Activated CD8-positive, alpha-beta T cell treated with anti-CD3 and anti-CD28 coated beads, Interleukin-2, amount 10 ng/mL, durations not matched to agents 7 days and 5 days (primary cell): ENCODE data around the gene PRPF8. TPM values are rescaled to one million over a fixed set of nuclear protein-coding genes. Genes with fewer than 3 reads are reported as not detected.

Experiments
- ATAC-seq: fragments of 150-1000 bp; cut with Tn5 transposase; one replicate; pipeline ENCODE4 v1.10.0; 2021; ENCODE audit warnings: moderate library complexity
- CTCF ChIA-PET: fragments of 350-600 bp; sonication (Branson Sonifier 250); formaldehyde crosslinking; loops from one replicate; lab custom pipeline; 2021; ENCODE audit warnings: antibody characterized with exemption; lab: Charles Lee
- POLR2A ChIA-PET: fragments of 350-600 bp; sonication (Branson Sonifier 250); formaldehyde crosslinking; loops from one replicate; lab custom pipeline; 2021; ENCODE audit warnings: antibody characterized with exemption; lab: Charles Lee
- DNase-seq: peaks from one replicate; pipeline ENCODE4 v3.0.0-alpha.2; 2020
- H3K27ac Mint-ChIP-seq: one replicate; pipeline ENCODE4 v1.8.0; 2021; ENCODE audit warnings: mild to moderate bottlenecking, mixed read lengths
- H3K27me3 Mint-ChIP-seq: one replicate; pipeline ENCODE4 v1.8.0; 2021; ENCODE audit warnings: low read depth, mixed read lengths
- H3K36me3 Mint-ChIP-seq: one replicate; pipeline ENCODE4 v1.8.0; 2021; ENCODE audit warnings: low read depth, mixed read lengths
- H3K4me1 Mint-ChIP-seq: one replicate; pipeline ENCODE4 v1.8.0; 2021; ENCODE audit warnings: low read depth, mixed read lengths
- H3K4me3 Mint-ChIP-seq: one replicate; pipeline ENCODE4 v1.8.0; 2021; ENCODE audit warnings: mild to moderate bottlenecking, mixed read lengths
- H3K9me3 Mint-ChIP-seq: one replicate; pipeline ENCODE4 v1.8.0; 2022; ENCODE audit warnings: mixed read lengths; ENCODE audit not compliant: insufficient read depth
- total RNA-seq, 2 experiments: library from RNA; stranded (reverse); gene quantifications; one replicate each; pipeline ENCODE4 v1.2.3, GENCODE V29; 2021

PRPF8 gene
- total RNA-seq, 2 experiments from 2014 or later: 309 to 321 TPM

DNA sequence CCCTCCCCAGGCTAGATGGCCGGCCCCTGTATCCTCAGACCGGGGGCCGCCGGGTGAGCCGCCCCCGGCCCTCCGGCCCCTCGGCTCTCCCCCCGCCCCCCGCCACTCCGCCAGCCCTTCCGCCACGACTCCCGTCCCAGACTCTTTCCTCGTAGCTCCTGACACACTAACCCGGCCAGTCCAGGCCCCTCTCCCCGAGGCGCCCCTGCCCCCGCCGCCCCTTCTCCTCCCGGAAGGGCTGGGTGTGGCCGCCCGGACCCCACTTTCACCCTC is 31.1 kb upstream of the PRPF8 start:
- no peak for ATAC-seq
- peaks cover 11% of the 10 kb centered on the region for H3K36me3 Mint-ChIP-seq
- H3K4me3 Mint-ChIP-seq: peak overlapping the region; percentile 95
- peaks cover 39% of the 10 kb centered on the region for H3K4me1 Mint-ChIP-seq
- DNase-seq: no peak
- H3K27ac Mint-ChIP-seq: peak overlapping the region; percentile 85
- peaks cover 9% of the 10 kb centered on the region for H3K27me3 Mint-ChIP-seq
- H3K9me3 Mint-ChIP-seq: no peaks in the 10 kb centered on the region
- ChIA-PET CTCF (interaction anchor here (1.0 to 2.3 kb wide), 5 partner anchors 67 to 339 kb away, joined by 3 to 18 read pairs (median 8); partner anchors contain the start of genes HIC1, RILP and SMYD4), POLR2A (interaction anchor here (1.0 to 3.0 kb wide), 3 partner anchors 9 to 114 kb away, joined by 5 to 16 read pairs (median 13); partner anchors contain the start of genes RPA1, SMYD4 and WDR81)

DNA sequence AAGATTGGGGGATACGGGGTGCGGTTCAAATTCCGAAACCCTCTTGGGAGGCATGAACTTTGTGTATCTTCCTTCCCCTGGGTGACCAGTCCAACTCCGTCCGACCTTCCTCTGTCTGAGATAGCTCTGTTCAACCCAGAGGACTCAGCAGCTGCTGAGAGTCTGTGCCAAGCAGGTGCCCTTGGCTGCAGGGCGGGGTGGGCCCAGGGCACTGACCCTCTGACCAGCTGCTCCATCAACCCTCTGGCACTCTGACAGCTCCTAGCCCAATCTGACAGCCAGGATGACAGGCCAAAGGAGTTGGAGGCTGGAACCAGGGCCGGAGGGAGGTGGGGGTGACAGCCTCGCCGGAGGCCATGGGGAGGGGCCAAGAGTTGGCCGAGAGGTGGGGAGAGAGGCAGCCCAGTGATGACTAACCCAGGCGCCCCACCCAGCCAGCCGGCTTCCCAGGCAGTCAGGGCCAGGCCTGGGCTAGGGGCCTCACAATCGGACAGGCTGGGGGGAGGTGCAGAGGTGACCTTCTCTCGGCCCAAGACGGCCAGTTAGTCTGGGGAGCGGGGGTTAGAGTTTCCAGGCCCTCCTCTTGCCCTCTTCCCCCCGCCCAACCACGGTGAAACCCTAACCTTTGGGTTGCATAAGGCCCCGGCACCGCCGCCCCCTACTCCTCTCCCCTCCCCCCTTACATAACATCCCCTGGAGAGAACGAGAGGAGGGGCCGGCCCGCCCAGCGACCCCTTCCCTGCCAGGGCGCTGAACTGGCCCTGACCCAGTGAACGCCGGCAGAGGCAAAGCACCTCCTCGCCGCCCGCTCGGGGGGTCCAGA is 30.5 kb upstream of the PRPF8 start:
- Mint-ChIP-seq H3K36me3 (peaks cover 11% of the 10 kb centered on the region), H3K9me3 (no peaks in the 10 kb centered on the region), H3K4me3 (peak overlapping the region; percentile 95), H3K27ac (peak overlapping the region; percentile 52), H3K4me1 (peaks cover 41% of the 10 kb centered on the region), H3K27me3 (peaks cover 15% of the 10 kb centered on the region)
- no peak for ATAC-seq
- ChIA-PET POLR2A (interaction anchor here (0.7 to 3.0 kb wide), 4 partner anchors 10 to 200 kb away, joined by 3 to 16 read pairs (median 9); partner anchors contain the start of genes RPA1, SMYD4 and WDR81), CTCF (interaction anchor here (1.3 to 2.6 kb wide), 3 partner anchors 46 to 155 kb away, joined by 5 to 16 read pairs (median 10); no protein-coding TSS in a partner anchor)
- DNase-seq: peak; percentile 58

DNA sequence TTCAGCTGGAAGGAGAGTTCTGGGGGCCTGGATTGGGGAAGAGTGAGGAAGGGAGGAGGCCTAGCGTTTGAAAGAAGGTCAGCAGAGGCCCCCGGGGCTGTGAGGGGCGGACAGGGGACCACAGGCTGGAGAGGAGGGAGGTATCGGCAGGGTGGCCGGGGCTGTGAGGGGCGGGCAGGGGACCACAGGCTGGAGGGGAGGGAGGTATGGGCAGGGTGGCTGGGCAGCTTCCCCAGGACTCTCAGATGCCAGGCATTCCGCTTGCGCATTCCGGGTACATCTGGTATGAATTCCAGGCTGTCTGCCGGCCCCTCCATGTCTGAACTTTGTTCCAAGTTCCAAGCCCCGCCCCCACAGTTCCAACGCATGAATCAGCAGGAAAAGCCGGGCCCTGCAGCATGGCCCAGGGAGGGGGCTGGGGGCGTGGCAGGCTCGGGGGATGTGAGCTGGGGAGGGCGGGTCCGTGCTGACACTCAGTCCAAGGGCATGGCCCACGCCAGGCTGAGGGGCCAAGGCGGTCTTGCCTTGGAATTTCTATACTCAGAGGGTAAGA is 29.8 kb upstream of the PRPF8 start:
- no peak for DNase-seq
- H3K36me3 Mint-ChIP-seq: peaks cover 11% of the 10 kb centered on the region
- H3K9me3 Mint-ChIP-seq: no peaks in the 10 kb centered on the region
- ChIA-PET CTCF (interaction anchor here (1.1 to 2.6 kb wide), 2 partner anchors 45 to 109 kb away, joined by 3 to 10 read pairs; no protein-coding TSS in a partner anchor), POLR2A (interaction anchor here (0.6 to 0.7 kb wide), 2 partner anchors 9 to 199 kb away, joined by 3 to 4 read pairs; no protein-coding TSS in a partner anchor)
- no peak overlapping the region for H3K27ac Mint-ChIP-seq
- no peak for ATAC-seq
- peaks cover 15% of the 10 kb centered on the region for H3K27me3 Mint-ChIP-seq
- peaks cover 41% of the 10 kb centered on the region for H3K4me1 Mint-ChIP-seq
- peak overlapping the region; percentile 95 for H3K4me3 Mint-ChIP-seq

DNA sequence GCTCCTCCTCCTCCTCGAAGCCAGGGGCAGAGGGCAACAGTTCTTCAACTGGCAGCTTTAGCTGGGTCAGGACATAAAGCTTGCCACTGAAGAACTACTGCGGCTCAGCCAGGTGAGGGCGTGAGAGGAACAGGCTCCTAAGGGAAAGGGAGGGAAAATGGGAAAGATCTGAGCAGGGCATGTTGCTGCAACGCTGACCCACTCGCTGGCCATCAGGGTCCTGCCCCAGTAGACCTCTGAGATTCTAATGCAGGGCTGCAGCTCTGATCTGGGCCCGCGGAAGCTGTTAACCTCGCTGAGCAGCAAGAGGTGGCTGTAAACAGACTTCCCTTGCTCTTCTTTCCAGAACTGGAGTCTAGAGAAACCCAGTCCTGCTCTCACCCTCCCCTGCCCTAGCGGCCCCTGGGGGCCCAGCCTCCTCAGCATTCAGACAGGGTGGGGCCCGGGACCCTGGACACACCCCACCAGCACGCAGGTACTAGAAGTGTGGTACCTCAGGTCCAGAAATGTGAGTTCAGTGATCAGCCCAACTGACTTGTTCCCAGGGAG is 29.3 kb upstream of the PRPF8 start:
- DNase-seq: no peak
- H3K36me3 Mint-ChIP-seq: peaks cover 11% of the 10 kb centered on the region
- ChIA-PET CTCF (interaction anchor here (1.1 to 2.6 kb wide), 4 partner anchors 41 to 157 kb away, joined by 3 to 10 read pairs (median 4); no protein-coding TSS in a partner anchor), POLR2A (interaction anchor here (0.6 kb wide), 1 partner anchor 9 kb away, joined by 4 read pairs; no protein-coding TSS in a partner anchor)
- H3K27ac Mint-ChIP-seq: no peak overlapping the region
- H3K27me3 Mint-ChIP-seq: peaks cover 15% of the 10 kb centered on the region
- H3K9me3 Mint-ChIP-seq: no peaks in the 10 kb centered on the region
- H3K4me1 Mint-ChIP-seq: peaks cover 41% of the 10 kb centered on the region
- ATAC-seq: no peak
- H3K4me3 Mint-ChIP-seq: peak overlapping the region; percentile 34

DNA sequence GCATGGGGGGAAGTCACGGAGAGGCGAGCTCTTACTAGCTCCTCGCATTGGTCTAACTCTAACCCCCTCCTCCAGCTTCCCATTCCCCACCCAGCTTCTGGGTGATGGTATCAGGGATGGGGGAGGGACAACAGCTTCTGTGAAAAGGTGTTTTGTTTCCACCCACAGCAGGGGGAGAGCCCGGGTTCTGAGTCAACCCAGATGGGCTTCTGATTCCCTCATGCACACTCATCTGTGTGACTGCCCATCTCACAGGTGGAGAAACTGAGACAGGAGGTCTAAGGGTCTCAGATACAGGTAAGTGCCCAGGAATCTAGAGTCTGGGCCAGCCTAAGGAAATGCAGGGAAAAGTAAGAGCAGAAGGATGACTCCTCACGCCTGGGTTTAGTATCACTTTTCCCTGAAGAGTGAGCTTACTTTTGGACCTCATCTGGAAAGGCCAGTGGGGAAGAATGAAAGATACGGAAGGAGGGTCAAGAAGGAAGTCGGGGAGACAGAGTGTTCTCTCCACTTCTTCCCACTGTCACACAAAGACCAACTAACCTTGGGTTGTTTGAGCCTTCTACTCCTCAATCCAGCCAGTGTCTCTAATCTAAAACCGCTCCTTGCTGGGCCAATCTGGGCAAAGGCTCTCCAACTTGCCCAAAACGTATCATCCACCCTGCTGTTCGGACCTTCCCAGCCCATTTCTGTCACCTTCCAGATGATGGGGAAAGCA is 28.7 kb upstream of the PRPF8 start:
- peaks cover 11% of the 10 kb centered on the region for H3K36me3 Mint-ChIP-seq
- H3K27ac Mint-ChIP-seq: no peak overlapping the region
- H3K4me3 Mint-ChIP-seq: no peak overlapping the region
- CTCF ChIA-PET: interaction anchor here (0.7 to 2.6 kb wide), 7 partner anchors 8 to 157 kb away, joined by 3 to 10 read pairs (median 3); no protein-coding TSS in a partner anchor
- no peak for DNase-seq
- POLR2A ChIA-PET: no interaction called here
- no peaks in the 10 kb centered on the region for H3K9me3 Mint-ChIP-seq
- peaks cover 18% of the 10 kb centered on the region for H3K27me3 Mint-ChIP-seq
- peaks cover 38% of the 10 kb centered on the region for H3K4me1 Mint-ChIP-seq
- no peak for ATAC-seq

DNA sequence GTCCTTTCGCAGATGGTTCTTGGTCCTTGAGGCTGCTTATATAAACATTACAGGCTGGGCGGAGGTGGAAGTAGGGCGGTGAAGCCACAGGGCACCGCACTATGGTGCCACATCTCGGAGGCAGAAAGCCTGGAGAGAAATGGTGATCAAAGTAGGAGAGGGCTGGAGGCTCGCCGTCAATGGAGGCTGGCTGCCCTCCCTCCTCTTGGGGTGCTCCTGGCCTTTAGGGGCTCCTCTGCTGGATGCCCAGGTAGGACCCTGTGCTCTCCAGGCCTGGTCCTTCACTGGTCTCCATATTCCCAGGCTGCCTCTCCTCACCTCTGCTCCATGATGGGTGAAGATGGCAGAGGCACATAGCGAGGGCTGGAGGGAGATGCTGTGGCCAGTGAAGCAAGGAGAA is 27.6 kb upstream of the PRPF8 start:
- POLR2A ChIA-PET: no interaction called here
- H3K4me1 Mint-ChIP-seq: peaks cover 29% of the 10 kb centered on the region
- ATAC-seq: no peak
- H3K27ac Mint-ChIP-seq: no peak overlapping the region
- H3K27me3 Mint-ChIP-seq: peaks cover 23% of the 10 kb centered on the region
- CTCF ChIA-PET: interaction anchor here (1.0 kb wide), 1 partner anchor 153 kb away, joined by 3 read pairs; no protein-coding TSS in a partner anchor
- no peak overlapping the region for H3K4me3 Mint-ChIP-seq
- no peaks in the 10 kb centered on the region for H3K9me3 Mint-ChIP-seq
- peaks cover 11% of the 10 kb centered on the region for H3K36me3 Mint-ChIP-seq
- no peak for DNase-seq

DNA sequence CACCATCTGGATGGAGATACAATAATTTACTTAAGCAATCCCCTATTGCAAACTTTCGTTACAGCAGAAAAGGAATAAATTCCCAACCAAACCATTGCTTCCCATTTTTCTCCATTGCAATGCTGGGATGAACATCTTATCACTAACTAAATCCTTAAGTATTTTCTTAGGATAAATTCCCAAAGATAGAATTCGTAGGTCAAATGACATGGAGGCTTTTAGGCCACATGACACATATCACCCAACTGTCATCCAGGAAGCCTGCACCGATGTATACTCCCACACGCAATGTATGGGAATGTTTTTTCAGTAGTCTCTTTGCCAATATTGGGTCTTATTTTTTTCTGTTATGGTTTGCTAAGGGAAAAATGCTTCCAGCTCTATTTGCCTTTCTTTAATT is 27.1 kb upstream of the PRPF8 start:
- no peak for DNase-seq
- Mint-ChIP-seq H3K4me1 (peaks cover 27% of the 10 kb centered on the region), H3K4me3 (no peak overlapping the region), H3K27ac (no peak overlapping the region), H3K9me3 (no peaks in the 10 kb centered on the region), H3K27me3 (peaks cover 25% of the 10 kb centered on the region), H3K36me3 (peaks cover 11% of the 10 kb centered on the region)
- POLR2A ChIA-PET: interaction anchor here (0.9 kb wide), 1 partner anchor 16 kb away, joined by 3 read pairs; no protein-coding TSS in a partner anchor
- CTCF ChIA-PET: interaction anchor here (1.0 kb wide), 2 partner anchors 9 to 42 kb away, joined by 3 to 4 read pairs; no protein-coding TSS in a partner anchor
- ATAC-seq: no peak

DNA sequence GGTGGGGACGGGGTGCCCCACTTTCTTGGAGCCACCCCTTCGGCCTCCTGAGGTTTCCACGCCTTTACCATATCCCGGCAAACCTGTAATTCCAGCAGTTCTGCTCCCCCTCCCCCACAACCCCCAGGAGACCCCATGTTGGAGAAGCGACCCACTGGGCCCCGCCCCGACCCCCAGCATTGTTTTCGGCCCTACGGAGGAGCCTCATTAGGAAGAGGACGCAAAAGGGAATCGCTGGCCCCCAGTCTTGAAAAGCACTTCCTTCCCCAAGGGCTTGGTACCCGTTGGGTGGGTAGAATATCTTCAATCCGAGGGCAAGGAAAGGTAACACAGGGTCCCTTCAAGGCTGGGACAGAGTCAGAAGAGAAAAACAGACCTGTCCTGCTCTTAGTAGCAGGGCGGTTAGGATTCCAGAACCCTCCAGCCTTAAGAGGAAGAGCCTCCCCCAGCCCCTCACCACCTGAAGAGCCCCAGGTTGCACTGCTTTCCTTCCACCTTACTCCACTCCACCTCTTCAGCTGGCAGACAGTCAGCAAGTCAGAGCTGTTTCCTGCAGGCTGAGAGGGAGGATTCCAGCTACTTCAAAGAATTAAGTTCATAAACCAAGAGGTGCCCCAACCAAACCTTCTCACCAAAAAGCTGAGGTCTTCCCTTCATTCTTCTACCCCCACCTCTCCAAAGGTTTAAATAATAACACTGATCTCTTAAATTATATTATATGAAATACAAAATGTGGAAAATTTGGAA is 26.3 kb upstream of the PRPF8 start:
- Mint-ChIP-seq H3K4me3 (peak overlapping the region; percentile 28), H3K36me3 (peaks cover 11% of the 10 kb centered on the region), H3K27ac (peak overlapping the region; percentile 49), H3K4me1 (peaks cover 27% of the 10 kb centered on the region), H3K27me3 (peaks cover 25% of the 10 kb centered on the region), H3K9me3 (no peaks in the 10 kb centered on the region)
- DNase-seq (no peak), ATAC-seq (no peak)
- POLR2A ChIA-PET: interaction anchor here (0.9 kb wide), 1 partner anchor 17 kb away, joined by 3 read pairs; no protein-coding TSS in a partner anchor
- CTCF ChIA-PET: interaction anchor here (1.0 kb wide), 2 partner anchors 10 to 41 kb away, joined by 3 to 4 read pairs; no protein-coding TSS in a partner anchor

DNA sequence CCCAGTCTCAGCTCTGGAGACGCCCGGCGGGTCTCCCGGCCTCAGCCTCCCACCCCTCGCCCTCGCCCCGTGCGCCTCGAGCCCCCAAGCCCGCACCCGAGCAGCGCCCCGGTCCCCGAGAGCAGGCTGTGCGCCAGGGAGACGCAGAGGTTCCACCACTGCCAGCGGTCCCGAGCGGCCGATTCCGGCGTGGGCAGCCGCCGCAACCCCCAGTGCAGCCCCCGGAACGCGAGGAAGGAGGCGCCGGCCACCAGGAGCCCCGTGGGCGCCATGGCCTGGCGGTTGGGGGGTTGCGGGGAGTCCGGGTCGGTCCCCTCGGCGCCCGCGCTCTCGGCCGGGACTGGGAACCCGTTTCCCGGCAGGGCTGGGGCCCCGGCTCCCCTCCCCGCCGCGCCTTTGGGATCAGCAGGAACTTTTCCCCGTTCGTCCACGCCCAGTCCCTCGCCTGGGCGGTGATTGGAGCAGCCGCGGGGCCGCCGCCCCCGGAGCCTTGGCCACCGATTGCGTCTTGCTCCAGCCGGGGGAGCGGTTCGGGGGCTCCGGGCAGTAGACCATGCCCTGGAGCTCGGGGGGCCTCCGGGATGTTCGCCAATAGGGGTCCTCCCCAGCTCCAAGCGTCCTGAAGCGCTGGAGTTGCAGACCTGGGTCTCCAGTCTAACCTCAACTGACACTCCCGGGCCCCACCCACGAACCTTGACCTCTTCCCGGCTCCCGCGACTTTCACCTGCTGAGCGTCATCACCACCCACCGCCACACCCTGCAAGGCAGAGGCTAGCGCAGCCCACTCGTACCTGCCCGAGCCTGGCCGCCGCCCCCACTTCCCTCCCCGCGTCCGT is 25.5 kb upstream of the PRPF8 start, which contains the start of gene TLCD2:
TLCD2 (minus strand) TSS at position 407 of the 836 bp plus-strand sequence; CDS start at position 272, 135 bp downstream.
- Mint-ChIP-seq H3K27me3 (peaks cover 31% of the 10 kb centered on the region), H3K27ac (peak within 1 kb of the TSS; percentile 49), H3K4me3 (peak within 1 kb of the TSS; percentile 36), H3K9me3 (no peaks in the 10 kb centered on the region), H3K36me3 (peaks cover 11% of the 10 kb centered on the region), H3K4me1 (peaks cover 25% of the 10 kb centered on the region)
- ChIA-PET POLR2A (no interaction called here), CTCF (no interaction called here)
- peak; percentile 30 for ATAC-seq
- DNase-seq: no peak
